Measurements from ENCODE around the gene MINDY3.
"Not testable (repeated sequence)": the region's sequence is repeated elsewhere in the genome, so short reads cannot be mapped to it uniquely, and the experiment has no call there.

Gene MINDY3

DNA sequence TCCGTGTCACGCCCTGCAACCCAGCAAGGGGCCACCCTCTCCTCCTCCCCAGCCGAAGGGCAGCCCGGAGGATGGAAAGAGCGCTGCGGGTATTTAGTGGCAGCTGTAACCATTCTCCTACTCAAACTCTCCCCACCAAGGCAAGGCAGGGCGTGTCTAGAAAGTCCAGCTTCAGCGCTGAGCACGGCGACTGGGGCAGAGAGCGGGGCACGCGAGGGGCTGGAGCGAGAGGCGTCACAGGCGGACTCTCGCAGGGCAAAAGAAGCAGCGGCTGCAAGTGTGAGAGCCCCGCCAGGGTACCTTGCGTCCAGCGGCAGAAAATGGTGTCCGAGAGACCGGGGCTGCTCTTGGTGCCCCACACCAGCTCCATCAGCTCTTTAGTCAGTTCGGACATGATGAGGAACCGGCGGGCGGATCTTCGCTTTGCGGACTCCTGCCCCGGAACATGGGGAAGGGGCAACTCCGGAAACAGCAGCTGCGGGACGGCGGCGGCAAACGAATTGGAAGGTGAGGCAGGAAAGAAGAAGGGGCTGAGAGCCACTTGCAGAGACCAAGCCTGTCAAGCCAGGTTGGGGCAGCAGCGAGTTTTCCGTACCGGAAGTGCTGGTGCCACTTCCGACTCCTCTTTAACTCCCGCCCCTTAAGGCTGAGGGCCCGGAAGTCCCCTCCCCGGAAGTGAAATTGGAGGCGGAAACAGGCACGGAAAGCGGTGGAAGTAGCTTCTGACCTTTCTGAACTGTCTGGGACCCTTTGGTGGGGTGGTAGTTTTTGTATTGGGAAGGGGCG, at the start of gene MINDY3:
Gene MINDY3, minus strand, starts transcription at position 602 of the 786 bp plus-strand sequence. Its CDS starts 208 bp downstream, at position 394.
- DNase-seq (ENCODE audit: low read depth, low spot score), result peak; percentile 35

DNA sequence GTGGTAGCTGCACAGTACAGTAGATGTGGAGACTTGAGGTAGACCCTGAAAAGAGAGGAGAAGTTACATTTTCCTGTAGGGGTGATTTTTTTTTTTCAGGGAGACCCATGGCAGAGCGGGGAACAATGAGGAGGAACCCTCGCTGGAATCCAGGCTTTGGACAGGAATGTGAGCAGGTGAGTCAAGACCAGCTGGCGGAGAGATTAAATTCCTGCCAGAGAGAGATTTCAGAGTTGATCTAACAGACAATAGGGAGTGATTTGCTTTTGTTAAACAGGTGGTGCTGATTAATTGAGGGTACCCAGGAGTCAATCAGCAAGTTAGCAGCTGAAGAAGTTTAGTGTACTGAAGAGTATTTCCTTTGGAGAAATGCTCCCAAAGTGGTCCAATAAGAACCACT, 41.6 kb upstream of the MINDY3 start:
- DNase-seq (ENCODE audit: low read depth, low spot score), result no peak

DNA sequence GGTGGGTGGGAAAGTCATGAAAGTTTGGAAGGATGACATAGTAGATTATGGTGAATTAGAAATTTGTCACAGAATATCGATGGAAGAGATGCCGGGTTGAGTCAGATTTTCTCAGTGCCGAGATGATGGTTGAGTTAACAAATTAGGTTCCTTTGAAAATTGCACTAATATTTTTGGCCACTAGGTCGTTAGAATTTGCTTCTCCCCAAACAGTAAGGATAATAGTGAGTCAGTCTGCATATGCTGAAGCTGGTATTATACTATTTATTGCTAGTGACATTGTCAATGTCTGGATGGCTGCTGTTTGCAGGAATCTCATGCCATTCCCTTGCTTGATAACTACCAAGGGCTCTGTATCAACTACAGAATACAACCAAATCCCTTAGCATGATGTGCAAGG, 37.7 kb upstream of the MINDY3 start:
- no peak for DNase-seq (ENCODE audit: low read depth, low spot score)

DNA sequence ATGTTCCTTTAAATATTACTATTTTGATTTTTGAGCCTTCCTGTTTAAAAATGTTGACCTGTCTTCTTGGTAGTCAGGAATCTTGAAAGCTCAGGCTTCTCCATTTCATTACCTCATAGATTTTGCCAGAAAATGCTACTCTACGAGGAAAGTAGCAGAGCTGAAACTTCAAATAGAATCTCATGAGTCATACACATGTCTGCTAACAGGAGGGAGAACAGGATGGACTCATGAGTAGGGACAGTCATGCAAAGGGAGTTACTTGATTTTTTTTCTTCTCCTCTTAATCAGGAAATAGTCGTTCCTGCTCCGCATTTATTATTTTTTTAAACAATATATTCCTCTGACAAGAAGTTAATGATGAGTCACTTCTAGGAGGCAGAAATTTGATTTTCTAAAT, 37.0 kb upstream of the MINDY3 start:
- no peak for DNase-seq (ENCODE audit: low read depth, low spot score)

DNA sequence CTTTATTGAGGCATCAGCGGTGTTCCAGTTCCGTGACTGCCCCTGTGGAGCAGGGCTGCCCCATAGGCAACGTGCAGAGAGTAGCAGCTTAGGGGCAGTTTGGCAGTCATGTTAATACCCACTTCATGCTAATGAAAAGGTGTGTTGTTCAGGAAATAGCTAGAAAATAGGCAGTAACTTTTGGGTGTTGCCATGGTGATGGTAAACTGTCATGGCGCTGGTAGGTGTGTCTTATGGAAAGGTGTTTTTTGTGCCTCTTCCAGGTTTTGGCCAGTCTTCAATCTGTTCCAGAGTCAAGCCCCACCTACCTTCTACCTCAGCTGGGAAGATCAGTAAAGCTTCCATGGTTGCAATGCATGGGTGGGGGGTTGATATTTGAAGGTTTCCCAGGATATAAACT, 36.3 kb upstream of the MINDY3 start:
- no peak for DNase-seq (ENCODE audit: low read depth, low spot score)

DNA sequence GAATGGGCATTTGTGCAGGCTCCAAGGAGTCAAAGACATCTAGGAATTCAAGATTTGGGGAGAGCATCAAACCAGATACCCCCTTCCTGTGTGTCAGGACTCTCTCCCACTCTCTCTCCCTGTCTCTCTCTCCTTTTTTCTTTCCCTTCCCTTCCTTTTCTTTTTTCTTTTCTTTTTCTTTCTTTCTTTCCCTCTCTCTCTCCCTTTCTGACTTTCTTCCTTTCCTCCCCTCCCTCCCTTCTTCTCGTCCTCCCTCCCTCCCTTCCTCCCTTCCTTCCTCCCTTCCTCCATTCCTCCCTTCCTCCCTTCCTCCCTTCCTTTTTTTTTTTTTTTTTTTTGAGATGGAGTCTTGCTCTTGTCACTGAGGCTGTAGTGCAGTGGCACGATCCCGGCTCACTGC, 24.1 kb upstream of the MINDY3 start:
- DNase-seq (ENCODE audit: low read depth, low spot score), result no peak

DNA sequence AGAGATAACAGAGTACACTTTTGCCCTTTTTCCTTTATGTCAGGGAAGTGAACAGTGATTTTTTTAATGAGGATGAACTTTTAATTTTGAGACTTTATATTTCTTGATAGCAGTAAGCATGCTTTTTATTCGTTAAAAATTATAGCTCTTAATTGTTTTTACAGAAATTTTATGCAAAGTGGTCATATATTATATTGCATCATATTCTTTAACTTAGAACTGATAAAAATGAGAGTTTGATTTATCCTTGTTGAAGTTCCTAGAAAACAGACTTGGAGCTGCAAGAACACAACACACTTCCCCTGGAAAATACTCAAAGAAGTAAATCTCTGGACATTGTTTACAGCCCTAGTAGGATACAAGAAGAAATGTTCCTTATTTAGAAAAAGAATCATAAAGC, 21.2 kb upstream of the MINDY3 start:
- no peak for DNase-seq (ENCODE audit: low read depth, low spot score)

DNA sequence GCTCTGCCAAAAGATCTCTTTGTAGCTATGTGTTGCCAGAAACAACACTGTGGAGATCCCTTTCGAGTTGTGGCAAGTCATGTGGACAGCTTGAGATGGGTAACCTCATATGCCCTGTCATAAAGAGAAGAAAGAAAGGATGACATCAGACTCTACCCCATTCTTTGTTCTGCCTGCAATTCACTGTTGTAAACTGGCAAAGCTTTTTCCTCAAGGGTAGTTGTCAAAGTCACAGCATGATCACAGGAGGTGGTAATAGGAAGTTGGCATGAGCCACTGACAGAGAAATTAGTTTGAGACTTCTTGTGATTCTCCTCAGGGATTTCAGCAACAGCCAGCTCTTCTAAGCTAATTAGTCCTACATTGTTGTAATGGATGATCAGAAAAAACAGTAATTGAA, 19.4 kb upstream of the MINDY3 start:
- DNase-seq (ENCODE audit: low read depth, low spot score), result no peak

DNA sequence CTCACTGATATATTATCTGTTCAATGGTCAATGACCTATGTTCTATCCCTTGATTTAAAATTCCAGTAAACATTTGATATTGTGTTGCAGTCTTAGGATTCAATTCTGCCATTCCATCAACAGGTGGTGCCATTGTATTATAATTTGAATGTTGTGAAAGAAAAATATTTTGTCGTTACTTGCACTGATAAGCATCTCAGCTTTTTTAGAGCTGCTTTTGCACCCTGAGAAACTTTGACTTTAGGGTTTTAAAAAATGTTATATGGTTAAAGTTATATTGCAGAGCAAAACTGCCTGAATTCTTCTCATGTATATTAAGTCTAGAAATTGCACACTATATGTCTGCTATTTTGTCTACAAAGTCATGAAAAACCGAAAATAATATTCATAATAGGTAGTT, 18.8 kb upstream of the MINDY3 start:
- DNase-seq (ENCODE audit: low read depth, low spot score), result no peak

DNA sequence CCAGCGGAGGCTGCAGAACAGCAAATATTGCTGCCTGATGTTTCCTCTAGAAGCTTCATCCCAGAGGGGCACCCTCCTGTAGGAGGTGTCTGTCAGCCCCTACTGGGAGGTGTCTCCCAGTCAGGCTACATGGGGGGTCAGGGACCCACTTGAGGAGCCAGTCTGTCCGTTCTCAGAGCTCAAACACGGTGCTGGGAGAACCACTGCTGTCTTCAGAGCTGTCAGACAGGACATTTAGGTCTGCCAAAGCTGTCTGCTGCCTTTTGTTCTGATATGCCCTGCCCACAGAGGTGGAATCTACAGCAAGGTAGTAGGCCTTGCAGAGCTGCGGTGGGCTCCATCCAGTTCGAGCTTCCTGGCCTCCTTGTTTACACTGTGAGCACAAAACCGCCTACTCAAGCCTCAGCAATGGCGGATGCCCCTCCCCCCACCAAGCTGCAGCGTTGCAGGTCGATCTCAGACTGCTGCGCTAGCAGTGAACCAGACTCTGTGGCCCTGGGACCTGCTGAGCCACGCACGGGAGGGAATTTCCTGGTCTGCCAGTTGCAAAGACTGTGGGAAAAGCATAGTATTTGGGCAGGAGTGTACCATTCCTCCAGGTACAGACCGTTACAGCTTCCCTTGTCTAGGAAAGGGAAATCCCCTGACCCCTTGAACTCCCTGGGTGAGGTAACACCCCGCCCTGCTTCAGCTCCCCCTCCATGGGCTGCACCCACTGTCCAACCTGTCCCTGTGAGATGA, 17.7 kb upstream of the MINDY3 start:
- no peak for DNase-seq (ENCODE audit: low read depth, low spot score)

DNA sequence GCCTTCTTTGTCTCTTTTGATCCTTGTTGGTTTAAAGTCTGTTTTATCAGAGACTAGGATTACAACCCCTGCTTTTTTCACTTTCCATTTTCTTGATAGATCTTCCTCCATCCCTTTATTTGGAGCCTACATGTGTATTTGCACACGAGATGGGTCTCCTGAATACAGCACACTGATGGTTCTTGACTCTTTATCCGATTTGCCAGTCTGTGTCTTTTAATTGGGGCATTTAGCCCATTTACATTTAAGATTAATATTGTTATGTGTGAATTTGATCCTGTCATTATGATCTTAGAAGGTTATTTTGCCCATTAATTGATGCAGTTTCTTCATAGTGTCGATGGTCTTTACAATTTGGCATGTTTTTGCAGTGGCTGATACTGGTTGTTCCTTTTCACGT, 16.0 kb upstream of the MINDY3 start:
- not testable (repeated sequence) for DNase-seq (ENCODE audit: low read depth, low spot score)

DNA sequence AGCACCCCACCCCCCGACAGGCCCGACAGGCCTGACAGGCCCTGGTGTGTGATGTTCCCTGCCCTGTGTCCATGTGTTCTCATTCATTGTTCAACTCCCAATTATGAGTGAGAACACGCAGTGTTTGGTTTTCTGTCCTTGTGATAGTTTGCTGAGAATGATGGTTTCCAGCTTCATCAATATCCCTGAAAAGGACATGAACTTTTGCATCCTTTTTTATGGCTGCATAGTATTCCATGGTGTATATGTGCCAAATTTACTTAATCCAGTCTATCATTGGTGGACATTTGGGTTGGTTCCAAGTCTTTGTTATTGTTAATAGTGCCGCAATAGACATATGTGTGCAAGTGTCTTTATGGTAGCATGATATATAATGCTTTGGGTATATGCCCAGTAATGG, 12.3 kb upstream of the MINDY3 start:
- not testable (repeated sequence) for DNase-seq (ENCODE audit: low read depth, low spot score)

DNA sequence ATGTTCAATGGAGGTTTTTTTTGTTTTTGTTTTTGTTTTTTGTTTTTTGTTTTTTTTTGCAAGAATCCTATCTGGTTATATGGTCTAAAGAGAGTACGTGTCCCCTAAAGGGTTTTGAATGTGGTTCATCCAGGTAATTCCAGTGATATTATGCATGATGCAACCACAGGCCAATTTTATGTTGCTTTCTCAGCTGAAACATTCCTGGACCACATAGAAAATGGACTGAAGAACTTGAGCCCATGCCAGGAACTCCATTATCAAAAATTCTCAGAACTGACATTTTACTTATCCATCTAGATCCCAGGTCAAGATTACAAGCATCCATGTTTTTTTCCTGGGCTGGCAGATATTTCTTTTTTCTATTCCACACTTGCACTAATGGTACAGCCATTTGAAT, 11.5 kb upstream of the MINDY3 start:
- DNase-seq (ENCODE audit: low read depth, low spot score), result no peak

DNA sequence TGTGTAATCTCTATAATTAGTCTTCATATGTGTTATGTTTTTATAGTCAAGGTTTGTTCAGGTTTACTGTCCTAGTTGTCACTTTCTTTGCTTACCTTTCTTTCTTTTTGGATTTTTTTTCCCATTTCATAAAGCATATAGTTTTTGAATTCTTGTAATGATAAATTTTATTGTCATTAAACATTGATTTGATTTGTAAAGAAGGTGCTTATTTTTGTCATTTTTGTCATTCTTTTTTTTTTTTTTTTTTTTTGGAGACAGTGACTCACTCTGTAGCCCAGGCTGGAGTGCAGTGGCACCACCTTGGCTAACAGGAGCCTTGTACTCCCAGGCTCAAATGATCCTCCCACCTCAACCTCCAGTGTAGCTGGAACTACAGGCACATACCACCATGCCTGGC, 9.6 kb upstream of the MINDY3 start:
- no peak for DNase-seq (ENCODE audit: low read depth, low spot score)

DNA sequence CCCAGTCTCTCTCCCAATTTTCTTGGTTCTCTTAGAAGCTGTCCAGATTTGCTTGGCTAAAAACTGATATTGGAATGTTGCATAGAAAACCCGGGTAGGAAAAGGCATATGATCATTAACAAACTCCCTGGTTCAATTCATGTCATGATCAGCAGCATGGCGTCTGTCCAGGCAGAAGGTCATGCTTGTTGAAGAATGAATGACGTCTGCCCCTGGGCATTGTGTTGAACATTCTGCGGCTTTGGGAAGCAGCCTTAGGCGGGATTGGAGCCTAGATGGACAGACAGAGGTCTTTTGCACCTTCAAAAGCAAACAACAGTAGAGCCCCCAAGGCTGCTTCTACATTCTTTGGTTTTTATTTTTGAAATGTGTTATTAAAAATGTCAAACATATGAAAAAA, 7.7 kb upstream of the MINDY3 start:
- DNase-seq (ENCODE audit: low read depth, low spot score), result no peak

DNA sequence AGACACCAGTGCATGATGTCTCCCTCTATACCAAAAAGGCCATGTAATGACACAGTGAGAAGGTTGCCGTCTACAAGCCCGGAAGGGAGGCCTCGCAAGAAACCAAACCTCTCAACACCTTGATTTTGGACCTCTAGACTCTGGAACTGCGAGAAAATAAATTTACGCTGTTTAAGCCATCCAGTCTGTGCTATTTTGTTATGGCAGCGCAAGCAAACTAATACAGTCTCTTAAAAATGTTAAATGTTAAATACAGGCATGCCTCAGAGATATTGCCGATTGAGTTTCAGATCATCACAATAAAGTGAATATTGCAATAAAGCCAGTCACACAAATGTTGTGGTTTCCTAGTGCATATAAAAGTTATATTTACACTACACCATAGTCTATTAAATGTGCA, 5.0 kb upstream of the MINDY3 start:
- DNase-seq (ENCODE audit: low read depth, low spot score), result no peak

DNA sequence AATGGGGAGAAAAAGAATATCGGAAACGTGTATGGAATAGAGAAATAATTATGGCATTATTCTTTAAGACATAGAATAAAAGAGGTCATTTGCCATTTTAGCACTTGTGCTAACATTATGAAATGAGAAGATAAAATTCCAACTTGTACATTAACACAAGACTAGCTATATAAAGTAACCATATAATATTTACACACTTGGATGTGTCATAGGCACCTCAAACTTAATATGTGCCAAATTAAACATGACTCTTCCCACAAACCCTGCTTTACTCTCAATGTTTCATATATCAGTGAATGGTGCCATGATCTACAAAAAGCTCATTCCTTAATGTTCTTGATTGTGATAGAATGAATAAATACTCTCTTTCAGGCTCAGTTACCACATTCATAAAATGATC, 4.1 kb upstream of the MINDY3 start:
- no peak for DNase-seq (ENCODE audit: low read depth, low spot score)

DNA sequence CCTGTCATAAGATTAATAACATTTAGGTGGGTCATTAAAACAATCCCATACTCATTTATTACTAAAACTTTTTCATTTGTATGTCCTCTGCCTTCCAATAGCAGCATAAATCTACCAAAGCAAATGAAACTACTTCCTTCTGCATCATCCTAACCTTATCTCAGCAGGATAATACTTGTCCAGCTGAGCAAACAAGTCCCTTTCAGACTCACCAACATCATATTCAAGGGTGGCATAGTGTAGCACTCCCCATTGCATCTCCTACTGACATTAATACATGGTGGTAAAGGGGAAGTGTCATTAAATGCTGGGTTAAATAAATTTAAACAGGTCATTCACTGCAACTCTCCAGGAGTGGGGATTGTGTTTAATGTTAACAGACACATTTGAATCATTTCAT, 3.4 kb upstream of the MINDY3 start:
- no peak for DNase-seq (ENCODE audit: low read depth, low spot score)

DNA sequence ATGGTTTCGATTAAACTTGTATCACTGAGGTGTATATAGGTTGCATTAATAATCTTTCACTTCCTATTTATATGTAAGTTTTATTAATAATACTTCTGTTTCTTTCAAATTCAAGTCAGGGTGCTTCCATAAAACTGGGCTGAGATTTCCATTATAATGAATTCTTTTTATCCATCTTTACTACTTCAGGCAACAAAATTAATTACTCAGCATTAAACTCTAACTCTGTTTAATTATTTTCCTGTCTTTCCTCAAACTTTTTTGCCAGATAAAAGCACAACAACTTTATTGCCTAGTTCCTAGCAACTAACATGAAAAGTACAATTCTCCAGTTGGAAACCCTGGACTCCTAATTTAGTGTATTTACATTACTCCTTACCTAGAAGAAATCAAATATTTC, 3.0 kb upstream of the MINDY3 start:
- no peak for DNase-seq (ENCODE audit: low read depth, low spot score)

DNA sequence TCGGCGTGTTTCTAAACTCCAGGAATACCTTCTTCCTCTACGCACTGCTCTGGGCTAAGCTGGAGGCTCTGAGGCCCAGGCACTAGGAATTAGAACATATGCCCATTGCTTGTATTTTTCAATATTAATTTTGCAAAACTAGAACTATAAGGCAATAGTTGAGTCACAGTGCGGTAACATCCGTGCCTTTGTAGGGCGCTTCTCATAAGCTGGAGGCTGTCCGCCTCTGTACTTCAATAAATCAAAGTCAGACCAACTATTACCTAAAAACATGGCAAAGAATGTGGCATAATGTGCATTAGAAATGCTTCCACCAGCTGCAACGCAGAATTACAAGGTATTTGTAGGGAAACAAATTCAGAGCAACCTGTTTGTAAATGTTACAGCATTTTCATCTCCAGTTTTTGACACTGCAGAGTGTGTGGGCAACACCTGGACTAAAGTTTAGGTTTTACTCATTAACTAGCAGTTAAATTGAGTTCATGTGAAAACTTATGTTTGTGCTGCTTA, 440 bp upstream of the MINDY3 start:
- no peak for DNase-seq (ENCODE audit: low read depth, low spot score)

DNA sequence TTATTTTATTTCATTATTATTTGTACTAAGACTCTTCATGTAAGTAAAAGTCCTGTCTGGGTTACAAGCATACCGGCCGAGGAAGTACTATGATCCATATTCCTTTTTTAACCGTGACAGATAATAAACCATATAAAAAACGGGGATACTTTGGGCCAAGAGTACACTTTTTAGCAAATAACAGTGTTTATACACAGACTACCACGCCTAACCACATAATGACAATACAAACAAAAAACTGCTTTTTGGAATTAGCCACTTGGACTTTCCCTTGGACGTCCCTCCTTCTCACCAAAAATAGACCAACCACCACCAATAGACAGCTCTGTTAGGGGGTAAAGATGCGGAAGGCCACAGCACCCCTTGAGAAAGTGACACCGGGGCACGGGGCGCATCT, 800 bp downstream of the MINDY3 start:
- DNase-seq (ENCODE audit: low read depth, low spot score), result no peak

DNA sequence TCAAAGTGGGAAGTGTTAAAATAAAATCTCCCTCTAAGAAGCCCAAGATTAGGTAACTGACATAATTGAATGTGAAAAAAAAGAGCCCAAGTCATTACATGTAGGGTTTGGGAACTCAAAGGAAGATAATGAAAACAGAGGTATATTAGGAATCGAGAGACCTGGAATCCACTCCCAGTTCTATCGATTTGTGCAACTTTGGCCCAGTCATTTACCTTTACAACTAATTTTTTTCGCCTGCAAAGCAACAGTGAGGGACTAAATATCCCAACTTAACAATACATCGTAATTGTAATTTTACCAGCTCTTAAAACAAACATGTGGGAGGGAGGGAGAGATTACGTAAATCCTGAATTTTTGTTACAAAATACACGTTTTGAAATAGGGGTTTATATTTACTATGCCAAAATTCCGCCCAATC, 1.4 kb downstream of the MINDY3 start:
- no peak for DNase-seq (ENCODE audit: low read depth, low spot score)

DNA sequence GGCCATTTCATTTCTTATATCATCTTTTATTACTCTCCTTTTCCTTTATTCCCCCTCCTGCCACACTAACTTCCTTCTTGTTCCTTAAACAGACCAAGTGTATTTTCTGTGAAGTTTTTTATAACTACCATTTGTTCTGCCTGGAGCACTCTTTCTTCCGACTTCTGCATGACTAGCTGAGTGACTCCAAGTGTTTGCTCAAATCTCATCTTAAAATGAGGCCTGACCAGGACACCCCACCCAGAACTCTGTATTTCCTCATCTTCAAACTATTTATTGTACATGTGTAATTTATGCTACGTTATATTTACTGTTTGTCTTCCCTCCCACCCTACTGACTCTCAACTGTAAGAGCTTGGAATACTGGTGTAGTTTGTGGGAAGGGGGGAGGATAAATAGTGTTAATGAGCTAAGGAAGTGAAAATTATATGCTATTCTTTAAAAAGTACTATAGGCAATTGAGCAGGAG, 3.2 kb downstream of the MINDY3 start:
- no peak for DNase-seq (ENCODE audit: low read depth, low spot score)
